Dendritic cell treated with granulocyte-macrophage colony-stimulating factor and Interleukin-4, amounts not matched to agents 40 ng/mL and 50 ng/mL, for 4 days (primary cell): ENCODE results near the gene ABLIM2.

Source experiments
- H3K27ac Mint-ChIP-seq: one replicate; pipeline ENCODE4 v1.8.0; 2022; ENCODE audit warnings: mild to moderate bottlenecking, mixed read lengths
- H3K27me3 Mint-ChIP-seq: one replicate; pipeline ENCODE4 v1.8.0; 2022; ENCODE audit warnings: mild to moderate bottlenecking, mixed read lengths
- H3K36me3 Mint-ChIP-seq: one replicate; pipeline ENCODE4 v1.8.0; 2022; ENCODE audit warnings: low read depth, mixed read lengths
- H3K4me1 Mint-ChIP-seq: one replicate; pipeline ENCODE4 v1.8.0; 2022; ENCODE audit warnings: low read depth, mixed read lengths
- H3K4me3 Mint-ChIP-seq: one replicate; pipeline ENCODE4 v1.8.0; 2022; ENCODE audit warnings: mild to moderate bottlenecking, moderate library complexity, mixed read lengths
- H3K9me3 Mint-ChIP-seq: one replicate; pipeline ENCODE4 v1.8.0; 2022; ENCODE audit warnings: mixed read lengths
- intact Hi-C: fragments of 100-400 bp; cut with micrococcal nuclease; formaldehyde crosslinking; loops from one replicate; pipeline ENCODE4 v1.15.0; 2022

Gene ABLIM2

GRCh38 chr4:7993671-7994070, 164.9 kb downstream of the ABLIM2 start:
- no peaks in the 10 kb centered on the region for H3K36me3 Mint-ChIP-seq
- H3K4me3 Mint-ChIP-seq, result no peak overlapping the region
- intact Hi-C loops, result no loop called here

GRCh38 chr4:7992846-7993245, 165.8 kb downstream of the ABLIM2 start:
- no peak overlapping the region for H3K4me3 Mint-ChIP-seq
- intact Hi-C loops, result no loop called here
- H3K27ac Mint-ChIP-seq, result no peak overlapping the region
- no peaks in the 10 kb centered on the region for H3K36me3 Mint-ChIP-seq
- H3K4me1 Mint-ChIP-seq, result no peaks in the 10 kb centered on the region
- H3K9me3 Mint-ChIP-seq, result no peaks in the 10 kb centered on the region
- no peaks in the 10 kb centered on the region for H3K27me3 Mint-ChIP-seq

More at GRCh38 chr4:7993671-7994070, 164.9 kb downstream of the ABLIM2 start:
- Mint-ChIP-seq H3K4me1 (no peaks in the 10 kb centered on the region), H3K27me3 (no peaks in the 10 kb centered on the region), H3K9me3 (no peaks in the 10 kb centered on the region), H3K27ac (no peak overlapping the region)

- H3K9me3 Mint-ChIP-seq, result no peaks in the 10 kb centered on the region
- H3K4me1 Mint-ChIP-seq, result no peaks in the 10 kb centered on the region
- H3K4me3 Mint-ChIP-seq, result no peak overlapping the region
- H3K27ac Mint-ChIP-seq, result no peak overlapping the region
- H3K36me3 Mint-ChIP-seq, result no peaks in the 10 kb centered on the region
- intact Hi-C loops, result no loop called here
- peaks cover 7% of the 10 kb centered on the region for H3K27me3 Mint-ChIP-seq
These were observed 167.7 kb downstream of the ABLIM2 start for GRCh38 chr4:7990807-7991459.

GRCh38 chr4:7989654-7990053, 169.0 kb downstream of the ABLIM2 start:
- no peak overlapping the region for H3K27ac Mint-ChIP-seq
- H3K36me3 Mint-ChIP-seq, result no peaks in the 10 kb centered on the region
- H3K9me3 Mint-ChIP-seq, result no peaks in the 10 kb centered on the region
- intact Hi-C loops, result no loop called here
- peaks cover 11% of the 10 kb centered on the region for H3K27me3 Mint-ChIP-seq
- H3K4me1 Mint-ChIP-seq, result no peaks in the 10 kb centered on the region
- H3K4me3 Mint-ChIP-seq, result no peak overlapping the region

GRCh38 chr4:7988437-7988836, 170.2 kb downstream of the ABLIM2 start:
- no peaks in the 10 kb centered on the region for H3K9me3 Mint-ChIP-seq
- intact Hi-C loops, result no loop called here
- peaks cover 11% of the 10 kb centered on the region for H3K27me3 Mint-ChIP-seq
- H3K4me1 Mint-ChIP-seq, result no peaks in the 10 kb centered on the region
- no peaks in the 10 kb centered on the region for H3K36me3 Mint-ChIP-seq
- no peak overlapping the region for H3K4me3 Mint-ChIP-seq
- no peak overlapping the region for H3K27ac Mint-ChIP-seq

GRCh38 chr4:7987148-7987989, 171.2 kb downstream of the ABLIM2 start:
- intact Hi-C loops, result no loop called here
- Mint-ChIP-seq H3K27ac (no peak overlapping the region), H3K4me3 (no peak overlapping the region), H3K36me3 (no peaks in the 10 kb centered on the region), H3K27me3 (peaks cover 11% of the 10 kb centered on the region), H3K9me3 (no peaks in the 10 kb centered on the region), H3K4me1 (no peaks in the 10 kb centered on the region)

GRCh38 chr4:7985891-7986441, 172.6 kb downstream of the ABLIM2 start:
- Mint-ChIP-seq H3K27me3 (peaks cover 11% of the 10 kb centered on the region), H3K4me3 (no peak overlapping the region), H3K4me1 (no peaks in the 10 kb centered on the region), H3K9me3 (no peaks in the 10 kb centered on the region), H3K36me3 (no peaks in the 10 kb centered on the region), H3K27ac (no peak overlapping the region)
- intact Hi-C loops, result no loop called here

GRCh38 chr4:7985072-7985471, 173.5 kb downstream of the ABLIM2 start:
- Mint-ChIP-seq H3K27me3 (peaks cover 11% of the 10 kb centered on the region), H3K27ac (no peak overlapping the region)
- intact Hi-C loops, result no loop called here

GRCh38 chr4:7984286-7984925, 174.2 kb downstream of the ABLIM2 start:
- H3K9me3 Mint-ChIP-seq, result no peaks in the 10 kb centered on the region
- peaks cover 14% of the 10 kb centered on the region for H3K27me3 Mint-ChIP-seq
- no peaks in the 10 kb centered on the region for H3K36me3 Mint-ChIP-seq
- intact Hi-C loops, result no loop called here
- no peak overlapping the region for H3K27ac Mint-ChIP-seq
- no peaks in the 10 kb centered on the region for H3K4me1 Mint-ChIP-seq
- no peak overlapping the region for H3K4me3 Mint-ChIP-seq

More at GRCh38 chr4:7985072-7985471, 173.5 kb downstream of the ABLIM2 start:
- no peak overlapping the region for H3K4me3 Mint-ChIP-seq
- H3K4me1 Mint-ChIP-seq, result no peaks in the 10 kb centered on the region
- H3K36me3 Mint-ChIP-seq, result no peaks in the 10 kb centered on the region
- H3K9me3 Mint-ChIP-seq, result no peaks in the 10 kb centered on the region

GRCh38 chr4:7983296-7983695, 175.3 kb downstream of the ABLIM2 start:
- no peak overlapping the region for H3K4me3 Mint-ChIP-seq
- peaks cover 18% of the 10 kb centered on the region for H3K27me3 Mint-ChIP-seq
- no peaks in the 10 kb centered on the region for H3K4me1 Mint-ChIP-seq
- no peaks in the 10 kb centered on the region for H3K9me3 Mint-ChIP-seq
- intact Hi-C loops, result no loop called here
- H3K36me3 Mint-ChIP-seq, result no peaks in the 10 kb centered on the region
- no peak overlapping the region for H3K27ac Mint-ChIP-seq

GRCh38 chr4:7981738-7982394, 176.7 kb downstream of the ABLIM2 start:
- intact Hi-C loops, result no loop called here
- no peak overlapping the region for H3K27ac Mint-ChIP-seq

GRCh38 chr4:7980036-7980435, 178.6 kb downstream of the ABLIM2 start:
- intact Hi-C loops, result no loop called here
- Mint-ChIP-seq H3K27me3 (peaks cover 8% of the 10 kb centered on the region), H3K4me1 (no peaks in the 10 kb centered on the region), H3K27ac (no peak overlapping the region), H3K4me3 (no peak overlapping the region), H3K9me3 (no peaks in the 10 kb centered on the region), H3K36me3 (no peaks in the 10 kb centered on the region)

More at GRCh38 chr4:7981738-7982394, 176.7 kb downstream of the ABLIM2 start:
- Mint-ChIP-seq H3K36me3 (no peaks in the 10 kb centered on the region), H3K4me1 (no peaks in the 10 kb centered on the region), H3K27me3 (peaks cover 15% of the 10 kb centered on the region), H3K9me3 (no peaks in the 10 kb centered on the region), H3K4me3 (no peak overlapping the region)

- Mint-ChIP-seq H3K36me3 (no peaks in the 10 kb centered on the region), H3K4me3 (no peak overlapping the region), H3K9me3 (no peaks in the 10 kb centered on the region), H3K4me1 (no peaks in the 10 kb centered on the region), H3K27ac (no peak overlapping the region), H3K27me3 (peaks cover 7% of the 10 kb centered on the region)
- intact Hi-C loops, result no loop called here
These were observed 179.0 kb downstream of the ABLIM2 start for GRCh38 chr4:7979652-7979968.
